CD8-positive, alpha-beta memory T cell (primary cell): ENCODE measurements around the gene RAB11FIP4. TPM values are rescaled to one million over a fixed set of nuclear protein-coding genes. Genes with fewer than 3 reads are reported as not detected.

Experiments
- CTCF ChIA-PET: fragments of 350-600 bp; sonication (Branson Sonifier 250); formaldehyde crosslinking; loops from one replicate; lab custom pipeline; 2021; ENCODE audit warnings: antibody characterized with exemption; lab: Charles Lee
- POLR2A ChIA-PET: fragments of 350-600 bp; sonication (Branson Sonifier 250); formaldehyde crosslinking; loops from one replicate; lab custom pipeline; 2021; ENCODE audit warnings: antibody characterized with exemption; lab: Charles Lee
- DNase-seq, 5 donors: peaks; one replicate each; pipeline versions ENCODE4 v3.0.0 to v3.0.0-alpha.2; 2020 to 2022; ENCODE audit warnings: mixed read lengths in 1 of 5
- H3K27ac ChIP-seq: one replicate; pipeline ENCODE4 v1.7.0; 2013; ENCODE audit warnings: low read depth, mild to moderate bottlenecking, low read length, moderate library complexity
- H3K27me3 ChIP-seq: 2 replicates; pipeline ENCODE4 v1.7.0; 2013; ENCODE audit warnings: low read length, mild to moderate bottlenecking; ENCODE audit not compliant: insufficient read depth, poor library complexity, severe bottlenecking
- H3K36me3 ChIP-seq: 2 replicates; pipeline ENCODE4 v1.7.0; 2013; ENCODE audit warnings: mild to moderate bottlenecking, low read length, moderate library complexity; ENCODE audit not compliant: insufficient read depth
- H3K4me1 ChIP-seq: 2 replicates; pipeline ENCODE4 v1.7.0; 2013; ENCODE audit warnings: mild to moderate bottlenecking, low read length, moderate library complexity; ENCODE audit not compliant: insufficient read depth
- H3K4me3 ChIP-seq: 2 replicates; pipeline ENCODE4 v1.7.0; 2013; ENCODE audit warnings: mild to moderate bottlenecking, low read length
- H3K9me3 ChIP-seq: 2 replicates; pipeline ENCODE4 v1.7.0; 2013; ENCODE audit warnings: mild to moderate bottlenecking, low read length
- H3K27ac Mint-ChIP-seq, 8 donors: one replicate each; pipeline ENCODE4 v1.8.0; 2020 to 2021; ENCODE audit warnings: mixed read lengths in 8 of 8, mild to moderate bottlenecking in 6 of 8, inconsistent platforms in 3 of 8, moderate library complexity in 3 of 8
- H3K27me3 Mint-ChIP-seq, 2 donors: one replicate each; pipeline ENCODE4 v1.8.0; 2020 to 2021; ENCODE audit warnings: mixed read lengths in 2 of 2, mild to moderate bottlenecking in 1 of 2, moderate library complexity in 1 of 2
- H3K36me3 Mint-ChIP-seq, 3 donors: one replicate each; pipeline ENCODE4 v1.8.0; 2020 to 2021; ENCODE audit warnings: mixed read lengths in 3 of 3, inconsistent platforms in 1 of 3, mild to moderate bottlenecking in 1 of 3
- H3K4me1 Mint-ChIP-seq, 3 donors: one replicate each; pipeline ENCODE4 v1.8.0; 2020 to 2021; ENCODE audit warnings: mixed read lengths in 3 of 3, inconsistent platforms in 1 of 3, mild to moderate bottlenecking in 1 of 3
- H3K4me3 Mint-ChIP-seq, 7 donors: one replicate each; pipeline ENCODE4 v1.8.0; 2020 to 2021; ENCODE audit warnings: mixed read lengths in 7 of 7, mild to moderate bottlenecking in 6 of 7, moderate library complexity in 4 of 7, inconsistent platforms in 2 of 7
- H3K9me3 Mint-ChIP-seq, 5 donors: one replicate each; pipeline ENCODE4 v1.8.0; 2020 to 2022; ENCODE audit warnings: mixed read lengths in 5 of 5, mild to moderate bottlenecking in 3 of 5, moderate library complexity in 2 of 5, inconsistent platforms in 1 of 5
- polyA plus RNA-seq: library from polyadenylated mRNA; unstranded; fragments of 300-500 nt; fragmentation: Illumina TruSeq; gene quantifications from one replicate; pipeline ENCODE4 v1.2.3, GENCODE V29; 2021
- total RNA-seq, 2 experiments: library from RNA; stranded (reverse); gene quantifications; one replicate each; pipeline ENCODE4 v1.2.3, GENCODE V29; 2021

The RAB11FIP4 gene
- total and polyA plus RNA-seq, 3 experiments from 2014 or later = 15.1 to 26.8 (median 17.4) TPM

DNA sequence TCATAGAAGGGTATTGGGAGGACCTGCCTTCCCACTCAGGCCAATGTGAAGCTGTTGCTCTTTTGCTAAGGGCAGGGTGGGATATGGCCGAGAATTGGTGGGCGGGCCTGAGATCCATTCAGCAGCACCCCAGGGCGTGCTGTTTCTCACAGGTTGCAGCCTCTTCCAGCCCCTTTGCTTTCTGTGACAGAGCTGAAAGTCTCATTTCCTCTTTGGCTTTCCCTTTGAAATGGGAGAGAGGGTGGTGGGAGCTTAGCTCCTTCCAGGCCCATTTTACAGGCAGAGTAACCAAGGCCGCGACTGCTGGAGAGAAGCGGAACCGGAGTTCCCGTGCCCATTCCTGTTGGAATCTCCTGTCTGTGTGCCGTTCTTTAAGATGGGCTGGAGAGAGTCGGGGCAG is 183.0 kb downstream of the RAB11FIP4 start:
- no peaks in the 10 kb centered on the region for H3K4me1 Mint-ChIP-seq
- POLR2A ChIA-PET = no interaction called here
- H3K36me3 Mint-ChIP-seq = no peaks in the 10 kb centered on the region
- CTCF ChIA-PET = no interaction called here
- no peak for DNase-seq
- H3K9me3 Mint-ChIP-seq = no peaks in the 10 kb centered on the region
- peaks cover 0 to 1% of the 10 kb centered on the region in 2 donors for H3K27me3 Mint-ChIP-seq
- no peaks in the 10 kb centered on the region for H3K27me3 ChIP-seq
- H3K9me3 ChIP-seq = no peaks in the 10 kb centered on the region
- H3K4me3 Mint-ChIP-seq = no peak overlapping the region
- H3K4me3 ChIP-seq = no peak overlapping the region
- no peaks in the 10 kb centered on the region for H3K4me1 ChIP-seq
- no peak overlapping the region for H3K27ac Mint-ChIP-seq
- H3K27ac ChIP-seq = no peak overlapping the region
- no peaks in the 10 kb centered on the region for H3K36me3 ChIP-seq

GRCh38 chr17:31575043-31575442 is 183.6 kb downstream of the RAB11FIP4 start:
- CTCF ChIA-PET = no interaction called here
- Mint-ChIP-seq H3K36me3 (no peaks in the 10 kb centered on the region), H3K4me1 (no peaks in the 10 kb centered on the region), H3K27ac (no peak overlapping the region), H3K9me3 (no peaks in the 10 kb centered on the region), H3K27me3 (peaks cover 0 to 1% of the 10 kb centered on the region in 2 donors), H3K4me3 (no peak overlapping the region)
- H3K4me1 ChIP-seq = no peaks in the 10 kb centered on the region
- no peaks in the 10 kb centered on the region for H3K9me3 ChIP-seq
- no peak overlapping the region for H3K27ac ChIP-seq
- POLR2A ChIA-PET = no interaction called here
- no peaks in the 10 kb centered on the region for H3K36me3 ChIP-seq
- no peak for DNase-seq
- H3K27me3 ChIP-seq = no peaks in the 10 kb centered on the region
- no peak overlapping the region for H3K4me3 ChIP-seq

DNA sequence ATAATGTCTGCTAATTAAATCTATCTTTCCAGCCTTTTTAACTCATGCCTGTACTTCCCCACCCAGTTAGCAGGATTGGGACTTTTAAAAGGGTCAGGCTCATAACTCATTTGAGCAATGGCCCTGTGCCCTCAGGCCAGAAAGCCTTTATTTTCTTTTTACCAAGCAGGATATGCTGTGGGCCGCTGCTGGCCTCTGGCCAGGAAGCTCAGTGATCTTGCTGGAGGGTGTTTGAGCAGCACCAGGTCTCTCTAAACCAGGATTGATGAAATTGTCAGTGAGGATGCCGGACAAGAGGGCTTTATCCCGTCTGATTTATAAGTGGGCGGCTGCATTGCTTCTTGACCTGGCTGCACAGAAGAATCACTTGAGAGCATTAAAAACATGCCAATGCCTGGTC is 187.8 kb downstream of the RAB11FIP4 start:
- H3K9me3 Mint-ChIP-seq = no peaks in the 10 kb centered on the region
- POLR2A ChIA-PET = no interaction called here
- no peaks in the 10 kb centered on the region for H3K4me1 ChIP-seq

GRCh38 chr17:31580316-31580705 is 188.8 kb downstream of the RAB11FIP4 start:
- Mint-ChIP-seq H3K27me3 (peaks cover 0 to 3% of the 10 kb centered on the region in 2 donors), H3K4me3 (no peak overlapping the region), H3K27ac (no peak overlapping the region), H3K36me3 (no peaks in the 10 kb centered on the region), H3K4me1 (peaks cover 0 to 7% (median 0%) of the 10 kb centered on the region in 3 donors), H3K9me3 (no peaks in the 10 kb centered on the region)
- ChIA-PET POLR2A (no interaction called here), CTCF (no interaction called here)
- no peak overlapping the region for H3K27ac ChIP-seq
- H3K9me3 ChIP-seq = no peaks in the 10 kb centered on the region
- H3K36me3 ChIP-seq = no peaks in the 10 kb centered on the region
- H3K4me1 ChIP-seq = no peaks in the 10 kb centered on the region
- no peak overlapping the region for H3K4me3 ChIP-seq
- no peaks in the 10 kb centered on the region for H3K27me3 ChIP-seq
- no peak for DNase-seq

More for the DNA sequence above, 187.8 kb downstream of the RAB11FIP4 start:
- Histone ChIP-seq H3K4me3 (no peak overlapping the region), H3K27ac (no peak overlapping the region), H3K9me3 (no peaks in the 10 kb centered on the region), H3K27me3 (no peaks in the 10 kb centered on the region), H3K36me3 (no peaks in the 10 kb centered on the region)
- Mint-ChIP-seq H3K27ac (no peak overlapping the region), H3K36me3 (no peaks in the 10 kb centered on the region), H3K27me3 (peaks cover 0 to 3% of the 10 kb centered on the region in 2 donors), H3K4me3 (no peak overlapping the region), H3K4me1 (peaks cover 0 to 7% (median 0%) of the 10 kb centered on the region in 3 donors)
- no peak for DNase-seq
- CTCF ChIA-PET = interaction anchor here (0.6 kb wide), 1 partner anchor 28 kb away, joined by 3 read pairs; no protein-coding TSS in a partner anchor

- Histone ChIP-seq H3K36me3 (no peaks in the 10 kb centered on the region), H3K4me1 (no peaks in the 10 kb centered on the region), H3K27me3 (no peaks in the 10 kb centered on the region), H3K4me3 (no peak overlapping the region), H3K9me3 (no peaks in the 10 kb centered on the region), H3K27ac (no peak overlapping the region)
- Mint-ChIP-seq H3K36me3 (no peaks in the 10 kb centered on the region), H3K27ac (no peak overlapping the region), H3K9me3 (no peaks in the 10 kb centered on the region), H3K4me1 (peaks cover 0 to 7% (median 0%) of the 10 kb centered on the region in 3 donors), H3K4me3 (no peak overlapping the region), H3K27me3 (peaks cover 0 to 3% of the 10 kb centered on the region in 2 donors)
- DNase-seq = no peak
- CTCF ChIA-PET = no interaction called here
- POLR2A ChIA-PET = no interaction called here
These were observed 189.4 kb downstream of the RAB11FIP4 start for GRCh38 chr17:31580706-31581490.

DNA sequence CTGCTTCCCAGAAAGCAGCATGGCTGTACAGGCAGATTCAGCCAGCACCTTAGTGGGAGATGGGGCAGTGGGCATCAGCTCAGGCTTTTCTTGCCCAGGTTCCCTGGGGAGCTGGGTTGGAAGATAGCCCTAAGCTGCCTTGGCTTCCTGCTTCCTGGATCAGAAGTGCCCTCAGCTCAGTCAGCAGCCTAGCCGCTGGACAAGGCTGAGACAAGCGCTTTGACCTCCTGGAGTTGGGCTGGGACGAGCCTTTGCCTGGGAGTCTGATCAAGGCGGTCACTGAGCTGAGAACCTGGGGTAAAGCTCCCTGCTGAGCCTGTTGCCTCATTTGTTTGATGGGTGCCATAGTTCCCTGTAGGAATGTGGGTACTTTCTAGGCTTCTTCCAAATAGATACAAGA is 190.0 kb downstream of the RAB11FIP4 start:
- ChIA-PET POLR2A (interaction anchor here (0.6 kb wide), 1 partner anchor 1898 kb away, joined by 4 read pairs; no protein-coding TSS in a partner anchor), CTCF (no interaction called here)
- H3K27me3 ChIP-seq = no peaks in the 10 kb centered on the region
- H3K36me3 Mint-ChIP-seq = no peaks in the 10 kb centered on the region
- no peak overlapping the region for H3K4me3 Mint-ChIP-seq
- H3K4me1 ChIP-seq = no peaks in the 10 kb centered on the region
- no peak for DNase-seq
- no peaks in the 10 kb centered on the region for H3K9me3 Mint-ChIP-seq
- no peaks in the 10 kb centered on the region for H3K36me3 ChIP-seq
- H3K4me3 ChIP-seq = no peak overlapping the region
- H3K27ac ChIP-seq = no peak overlapping the region
- H3K27me3 Mint-ChIP-seq = peaks cover 0 to 5% of the 10 kb centered on the region in 2 donors
- H3K9me3 ChIP-seq = no peaks in the 10 kb centered on the region
- peaks cover 0 to 7% (median 0%) of the 10 kb centered on the region in 3 donors for H3K4me1 Mint-ChIP-seq
- no peak overlapping the region for H3K27ac Mint-ChIP-seq

- DNase-seq = no peak
- ChIA-PET CTCF (no interaction called here), POLR2A (interaction anchor here (0.6 kb wide), 1 partner anchor 1899 kb away, joined by 4 read pairs; no protein-coding TSS in a partner anchor)
- H3K27me3 Mint-ChIP-seq = peaks cover 0 to 6% of the 10 kb centered on the region in 2 donors
- Histone ChIP-seq H3K27ac (no peak overlapping the region), H3K4me3 (no peak overlapping the region), H3K9me3 (no peaks in the 10 kb centered on the region), H3K4me1 (no peaks in the 10 kb centered on the region), H3K27me3 (no peaks in the 10 kb centered on the region), H3K36me3 (no peaks in the 10 kb centered on the region)
- no peaks in the 10 kb centered on the region for H3K9me3 Mint-ChIP-seq
- no peaks in the 10 kb centered on the region for H3K36me3 Mint-ChIP-seq
- H3K4me1 Mint-ChIP-seq = peaks cover 0 to 7% (median 0%) of the 10 kb centered on the region in 3 donors
- no peak overlapping the region for H3K4me3 Mint-ChIP-seq
- peak overlapping the region in 1 of 8 donors; percentile 58 for H3K27ac Mint-ChIP-seq
These were observed 190.9 kb downstream of the RAB11FIP4 start for GRCh38 chr17:31582151-31582907.

DNA sequence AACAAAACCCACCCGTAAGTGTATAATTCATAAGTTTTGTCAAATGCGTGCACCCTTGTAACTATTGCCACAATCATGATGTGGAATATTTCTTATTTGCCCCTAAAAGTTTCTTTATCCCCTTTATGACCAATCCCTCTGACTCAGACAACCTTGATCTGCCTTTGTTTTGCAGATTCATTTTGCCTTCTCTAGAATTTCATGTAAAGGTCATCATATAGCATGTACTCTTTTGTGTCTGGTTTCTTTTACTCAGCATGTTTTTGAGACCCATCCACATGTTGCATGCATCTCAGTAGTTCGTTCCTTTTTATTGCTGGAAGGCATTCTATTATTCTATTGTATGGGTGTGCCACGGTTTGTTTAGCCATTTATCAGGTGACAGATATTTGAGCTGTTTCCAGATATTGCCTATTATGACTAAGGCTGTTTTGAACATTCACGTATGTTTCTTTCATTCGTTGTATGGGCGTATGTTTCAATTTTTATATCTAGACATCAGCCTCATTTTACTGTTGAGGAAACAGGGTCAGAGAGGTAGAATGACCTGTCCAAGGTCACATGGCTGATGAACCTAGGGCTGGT is 192.4 kb downstream of the RAB11FIP4 start:
- CTCF ChIA-PET = no interaction called here

More for the DNA sequence above, 192.4 kb downstream of the RAB11FIP4 start:
- no peak overlapping the region for H3K27ac Mint-ChIP-seq
- H3K36me3 Mint-ChIP-seq = no peaks in the 10 kb centered on the region
- H3K27me3 ChIP-seq = no peaks in the 10 kb centered on the region
- H3K27me3 Mint-ChIP-seq = peaks cover 2 to 6% of the 10 kb centered on the region in 2 donors
- peaks cover 0 to 7% (median 0%) of the 10 kb centered on the region in 3 donors for H3K4me1 Mint-ChIP-seq
- no peaks in the 10 kb centered on the region for H3K4me1 ChIP-seq
- H3K27ac ChIP-seq = no peak overlapping the region
- no peaks in the 10 kb centered on the region for H3K9me3 Mint-ChIP-seq
- POLR2A ChIA-PET = no interaction called here
- H3K36me3 ChIP-seq = no peaks in the 10 kb centered on the region
- H3K4me3 Mint-ChIP-seq = no peak overlapping the region
- no peaks in the 10 kb centered on the region for H3K9me3 ChIP-seq
- DNase-seq = no peak
- H3K4me3 ChIP-seq = no peak overlapping the region
